PFSK-1 (cell line): ENCODE results near the gene IGF2R.

ENCODE experiments used
- FOXP2 ChIP-seq: optimal IDR thresholded peaks from 2 replicates; pipeline ENCODE3; 2011; ENCODE audit warnings: borderline replicate concordance, control low read depth, inconsistent platforms; ENCODE audit not compliant: insufficient read depth; ENCODE audit errors: extremely low read length, extremely low read depth
- POLR2AphosphoS5 ChIP-seq: IDR thresholded peaks from 2 replicates; pipeline ENCODE4 v1.6.1; 2012; ENCODE audit warnings: low read depth, mild to moderate bottlenecking, control low read depth, low read length, moderate library complexity
- SIN3A ChIP-seq: IDR thresholded peaks from 2 replicates; pipeline ENCODE4 v1.6.1; 2012; ENCODE audit warnings: mild to moderate bottlenecking, low read length, moderate library complexity, borderline replicate concordance; ENCODE audit not compliant: insufficient read depth
- TAF1 ChIP-seq: IDR thresholded peaks from 2 replicates; pipeline ENCODE4 v1.6.1; 2012; ENCODE audit warnings: low read length, control low read depth, borderline replicate concordance; ENCODE audit not compliant: insufficient read depth
- TF ChIP-seq, protein P1 (sequence below), 2 experiments: IDR thresholded peaks; 2 replicates each; pipeline versions ENCODE4 v1.6.1 to v1.8.0; 2011 to 2012; ENCODE audit warnings: low read depth in 2 of 2, low read length in 2 of 2, control low read depth in 1 of 2, inconsistent platforms in 1 of 2, mild to moderate bottlenecking in 1 of 2, moderate library complexity in 1 of 2; ENCODE audit not compliant: insufficient read depth in 1 of 2

DNA sequence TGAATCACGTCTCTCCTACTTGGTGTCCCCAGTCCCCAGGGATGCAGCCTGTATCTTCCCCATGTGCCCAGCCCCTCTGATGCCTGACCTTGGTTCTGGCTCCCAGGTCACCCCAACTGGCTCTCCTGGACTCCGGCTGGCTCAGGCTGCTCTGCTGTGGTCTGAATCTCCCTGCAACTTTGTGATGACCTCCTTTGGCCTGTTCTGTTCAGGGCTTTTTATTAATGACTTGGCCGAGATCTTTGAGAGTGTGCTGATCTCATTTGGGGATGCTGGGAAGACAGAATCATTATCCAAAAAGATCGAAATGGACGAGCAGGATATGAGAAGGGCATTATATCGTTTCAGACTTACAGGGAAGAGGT lies 67.4 kb downstream of the IGF2R start:
- TF ChIP-seq SIN3A (no peak), POLR2AphosphoS5 (no peak), TAF1 (no peak), FOXP2 (no peak)
- TF ChIP-seq, protein P1, sequence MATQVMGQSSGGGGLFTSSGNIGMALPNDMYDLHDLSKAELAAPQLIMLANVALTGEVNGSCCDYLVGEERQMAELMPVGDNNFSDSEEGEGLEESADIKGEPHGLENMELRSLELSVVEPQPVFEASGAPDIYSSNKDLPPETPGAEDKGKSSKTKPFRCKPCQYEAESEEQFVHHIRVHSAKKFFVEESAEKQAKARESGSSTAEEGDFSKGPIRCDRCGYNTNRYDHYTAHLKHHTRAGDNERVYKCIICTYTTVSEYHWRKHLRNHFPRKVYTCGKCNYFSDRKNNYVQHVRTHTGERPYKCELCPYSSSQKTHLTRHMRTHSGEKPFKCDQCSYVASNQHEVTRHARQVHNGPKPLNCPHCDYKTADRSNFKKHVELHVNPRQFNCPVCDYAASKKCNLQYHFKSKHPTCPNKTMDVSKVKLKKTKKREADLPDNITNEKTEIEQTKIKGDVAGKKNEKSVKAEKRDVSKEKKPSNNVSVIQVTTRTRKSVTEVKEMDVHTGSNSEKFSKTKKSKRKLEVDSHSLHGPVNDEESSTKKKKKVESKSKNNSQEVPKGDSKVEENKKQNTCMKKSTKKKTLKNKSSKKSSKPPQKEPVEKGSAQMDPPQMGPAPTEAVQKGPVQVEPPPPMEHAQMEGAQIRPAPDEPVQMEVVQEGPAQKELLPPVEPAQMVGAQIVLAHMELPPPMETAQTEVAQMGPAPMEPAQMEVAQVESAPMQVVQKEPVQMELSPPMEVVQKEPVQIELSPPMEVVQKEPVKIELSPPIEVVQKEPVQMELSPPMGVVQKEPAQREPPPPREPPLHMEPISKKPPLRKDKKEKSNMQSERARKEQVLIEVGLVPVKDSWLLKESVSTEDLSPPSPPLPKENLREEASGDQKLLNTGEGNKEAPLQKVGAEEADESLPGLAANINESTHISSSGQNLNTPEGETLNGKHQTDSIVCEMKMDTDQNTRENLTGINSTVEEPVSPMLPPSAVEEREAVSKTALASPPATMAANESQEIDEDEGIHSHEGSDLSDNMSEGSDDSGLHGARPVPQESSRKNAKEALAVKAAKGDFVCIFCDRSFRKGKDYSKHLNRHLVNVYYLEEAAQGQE (IDR thresholded peaks at IDR 0.05; ENCODE audit: insufficient read depth in 1 of 2, low read depth in 2 of 2, low read length in 2 of 2) = no peak
